OCI-LY7 (cell line): ENCODE measurements around the gene PIAS4. TPM values are rescaled to one million over a fixed set of nuclear protein-coding genes. Genes with fewer than 3 reads are reported as not detected.

ENCODE experiments used
- BruUV-seq: library from RNA; stranded (reverse); fragments of 400-500 nt; replicated peaks from 2 replicates; lab custom pipeline; 2021; lab: Mats Ljungman, UMichigan
- CTCF ChIA-PET: fragments of 300-600 bp; sonication (Branson Sonifier 250); formaldehyde crosslinking; loops from one replicate; lab custom pipeline; 2022; ENCODE audit warnings: antibody characterized with exemption; ENCODE audit not compliant: unreplicated experiment; lab: Charles Lee
- POLR2A ChIA-PET: fragments of 300-600 bp; sonication (Branson Sonifier 250); formaldehyde crosslinking; loops from one replicate; lab custom pipeline; 2022; ENCODE audit warnings: antibody characterized with exemption; lab: Charles Lee
- DNase-seq: peaks from one replicate; pipeline ENCODE4 v3.0.0-alpha.2; 2015; ENCODE audit warnings: low spot score
- H2AFZ ChIP-seq: fragments of 200-600 bp; sonication (generic), shearing (Covaris generic); 2 replicates; pipeline ENCODE4 v1.6.1; 2014; ENCODE audit warnings: mild to moderate bottlenecking, antibody characterized with exemption, low read length, moderate library complexity
- H3K27ac ChIP-seq: fragments of 200-600 bp; sonication (generic); 2 replicates; pipeline ENCODE4 v1.5.1; 2014; ENCODE audit warnings: mixed run types, low read depth, mild to moderate bottlenecking, moderate library complexity, low read length, inconsistent platforms; ENCODE audit not compliant: poor library complexity, severe bottlenecking
- H3K36me3 ChIP-seq: fragments of 200-600 bp; sonication (generic); 2 replicates; pipeline ENCODE4 v1.6.1; 2014; ENCODE audit warnings: mild to moderate bottlenecking, antibody characterized with exemption, low read length, moderate library complexity, mixed read lengths; ENCODE audit not compliant: insufficient read depth
- H3K4me1 ChIP-seq: fragments of 200-600 bp; sonication (generic); 2 replicates; pipeline ENCODE4 v1.5.1; 2014; ENCODE audit warnings: mild to moderate bottlenecking, low read length; ENCODE audit not compliant: insufficient read depth, poor library complexity, severe bottlenecking
- H3K4me2 ChIP-seq: fragments of 200-600 bp; sonication (generic); 2 replicates; pipeline ENCODE4 v1.6.1; 2014; ENCODE audit warnings: mild to moderate bottlenecking, low read length
- H3K4me3 ChIP-seq: fragments of 200-600 bp; sonication (generic); 2 replicates; pipeline ENCODE4 v1.5.1; 2014; ENCODE audit warnings: mild to moderate bottlenecking, low read depth, low read length; ENCODE audit not compliant: poor library complexity, severe bottlenecking
- H3K79me2 ChIP-seq: fragments of 200-600 bp; sonication (generic); 2 replicates; pipeline ENCODE4 v1.6.1; 2016; ENCODE audit warnings: low read depth, mild to moderate bottlenecking, low read length, moderate library complexity, mixed read lengths; ENCODE audit not compliant: insufficient read depth
- H3K9me2 ChIP-seq: fragments of 200-600 bp; sonication (generic); 2 replicates; pipeline ENCODE4 v1.6.1; 2016; ENCODE audit warnings: mild to moderate bottlenecking, low read length, mixed read lengths; ENCODE audit not compliant: insufficient read depth
- H3K9me3 ChIP-seq: fragments of 200-600 bp; sonication (generic); 2 replicates; pipeline ENCODE4 v1.6.1; 2014; ENCODE audit warnings: mild to moderate bottlenecking, mixed run types, low read length, mixed read lengths
- H4K20me1 ChIP-seq: fragments of 200-600 bp; sonication (generic); 2 replicates; pipeline ENCODE4 v1.6.1; 2014; ENCODE audit warnings: mild to moderate bottlenecking, antibody characterized with exemption, low read length, moderate library complexity, mixed read lengths; ENCODE audit not compliant: insufficient read depth
- EZH2phosphoT487 ChIP-seq: fragments of 200-600 bp; sonication (generic); IDR thresholded peaks from 2 replicates; pipeline ENCODE4 v1.6.1; 2018; ENCODE audit warnings: low read depth, borderline replicate concordance, mild to moderate bottlenecking, mixed run types, antibody characterized with exemption, low read length, moderate library complexity, mixed read lengths
- intact Hi-C: fragments of 100-400 bp; cut with micrococcal nuclease; formaldehyde crosslinking; loops from one replicate; pipeline ENCODE4 v1.10.0; 2022; ENCODE audit not compliant: unreplicated experiment
- total RNA-seq, 2 experiments: library from RNA; depleted of rRNA in 1 of 2; stranded (reverse); fragments of >200 nt in 1 of 2; shearing (Covaris generic) in 1 of 2; gene quantifications; 2 replicates each; pipeline ENCODE4 v1.2.3, GENCODE V29; 2014 to 2022
- TF ChIP-seq, protein P1 (sequence below): fragments of 200-600 bp; sonication (generic); conservative IDR thresholded peaks from 2 replicates; pipeline ENCODE4 v1.5.1; 2014; ENCODE audit warnings: mild to moderate bottlenecking, antibody characterized with exemption, low read length, moderate library complexity, mixed read lengths

Gene PIAS4
- total RNA-seq, 2 experiments from 2014 or later = 25.3 to 35.0 TPM

DNA sequence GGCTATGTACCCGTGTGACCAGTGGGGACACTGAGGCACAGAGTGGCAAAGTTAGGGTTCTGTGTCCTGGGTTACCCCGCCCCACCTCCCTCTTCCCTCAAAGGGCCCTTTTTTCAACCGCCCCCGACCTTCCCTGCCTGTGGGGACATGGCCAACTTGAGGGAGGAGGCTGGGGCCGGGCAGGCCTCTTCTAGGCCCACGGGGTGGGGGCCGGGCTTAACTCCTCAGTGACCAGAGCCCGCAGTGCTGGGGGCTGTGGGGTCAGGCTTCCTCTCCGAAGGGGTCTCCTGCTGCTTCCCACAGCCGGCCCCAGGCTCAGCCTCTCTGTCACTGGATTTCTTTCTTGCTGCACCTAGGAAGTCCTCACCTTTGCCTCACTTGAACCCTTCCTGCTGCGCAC, 23.9 kb downstream of the PIAS4 start:
- no TSS peak for BruUV-seq
- H3K4me1 ChIP-seq = no peaks in the 10 kb centered on the region
- no peaks in the 10 kb centered on the region for H3K9me2 ChIP-seq
- TF ChIP-seq, protein P1, sequence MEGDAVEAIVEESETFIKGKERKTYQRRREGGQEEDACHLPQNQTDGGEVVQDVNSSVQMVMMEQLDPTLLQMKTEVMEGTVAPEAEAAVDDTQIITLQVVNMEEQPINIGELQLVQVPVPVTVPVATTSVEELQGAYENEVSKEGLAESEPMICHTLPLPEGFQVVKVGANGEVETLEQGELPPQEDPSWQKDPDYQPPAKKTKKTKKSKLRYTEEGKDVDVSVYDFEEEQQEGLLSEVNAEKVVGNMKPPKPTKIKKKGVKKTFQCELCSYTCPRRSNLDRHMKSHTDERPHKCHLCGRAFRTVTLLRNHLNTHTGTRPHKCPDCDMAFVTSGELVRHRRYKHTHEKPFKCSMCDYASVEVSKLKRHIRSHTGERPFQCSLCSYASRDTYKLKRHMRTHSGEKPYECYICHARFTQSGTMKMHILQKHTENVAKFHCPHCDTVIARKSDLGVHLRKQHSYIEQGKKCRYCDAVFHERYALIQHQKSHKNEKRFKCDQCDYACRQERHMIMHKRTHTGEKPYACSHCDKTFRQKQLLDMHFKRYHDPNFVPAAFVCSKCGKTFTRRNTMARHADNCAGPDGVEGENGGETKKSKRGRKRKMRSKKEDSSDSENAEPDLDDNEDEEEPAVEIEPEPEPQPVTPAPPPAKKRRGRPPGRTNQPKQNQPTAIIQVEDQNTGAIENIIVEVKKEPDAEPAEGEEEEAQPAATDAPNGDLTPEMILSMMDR = no peak
- TF ChIP-seq EZH2phosphoT487 = no peak
- no peak overlapping the region for H3K4me3 ChIP-seq
- ChIA-PET CTCF (no interaction called here), POLR2A (interaction anchor here (0.6 kb wide), 1 partner anchor 374 kb away, joined by 3 read pairs; no protein-coding TSS in a partner anchor)
- no peaks in the 10 kb centered on the region for H3K79me2 ChIP-seq
- DNase-seq = no peak
- H3K4me2 ChIP-seq = no peak overlapping the region
- peaks cover 10% of the 10 kb centered on the region for H3K9me3 ChIP-seq
- H3K27ac ChIP-seq = no peak overlapping the region
- H2AFZ ChIP-seq = no peak overlapping the region
- intact Hi-C loops = no loop called here
- H4K20me1 ChIP-seq = no peaks in the 10 kb centered on the region
- peaks cover 43% of the 10 kb centered on the region for H3K36me3 ChIP-seq

DNA sequence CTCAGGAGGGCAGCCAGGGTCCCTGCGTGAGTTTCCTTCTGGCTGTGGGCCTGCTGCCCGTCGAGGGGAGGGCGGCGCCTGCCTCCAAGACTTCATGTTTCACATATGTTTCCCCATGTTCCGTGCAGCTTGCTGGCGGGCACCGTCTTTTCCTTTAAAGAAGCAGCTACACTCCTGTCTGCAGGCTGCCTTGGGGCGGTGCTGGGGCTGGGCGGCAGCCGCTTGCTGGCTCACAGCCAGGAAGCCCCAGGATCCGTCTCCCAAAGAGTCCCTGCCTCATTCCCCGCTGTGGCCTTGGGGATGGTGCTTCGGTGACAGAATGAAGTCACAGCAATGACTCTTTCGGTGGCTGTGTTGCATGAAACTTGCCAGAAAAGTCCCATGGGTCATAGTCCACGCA, 24.9 kb downstream of the PIAS4 start:
- intact Hi-C loops = no loop called here
- POLR2A ChIA-PET = no interaction called here
- Histone ChIP-seq H3K9me3 (peaks cover 10% of the 10 kb centered on the region), H3K4me3 (no peak overlapping the region), H3K27ac (no peak overlapping the region), H4K20me1 (no peaks in the 10 kb centered on the region), H3K4me2 (no peak overlapping the region), H2AFZ (no peak overlapping the region), H3K4me1 (no peaks in the 10 kb centered on the region), H3K9me2 (no peaks in the 10 kb centered on the region), H3K36me3 (peaks cover 51% of the 10 kb centered on the region), H3K79me2 (no peaks in the 10 kb centered on the region)
- CTCF ChIA-PET = no interaction called here
- no TSS peak for BruUV-seq
- TF ChIP-seq, protein P1 = no peak
- no peak for TF ChIP-seq EZH2phosphoT487
- DNase-seq = no peak

- Histone ChIP-seq H2AFZ (no peak overlapping the region), H3K4me3 (no peak overlapping the region), H3K36me3 (peaks cover 56% of the 10 kb centered on the region), H3K79me2 (no peaks in the 10 kb centered on the region), H3K27ac (no peak overlapping the region), H4K20me1 (no peaks in the 10 kb centered on the region), H3K4me2 (no peak overlapping the region), H3K4me1 (no peaks in the 10 kb centered on the region), H3K9me2 (no peaks in the 10 kb centered on the region), H3K9me3 (peaks cover 10% of the 10 kb centered on the region)
- no peak for DNase-seq
- intact Hi-C loops = no loop called here
- ChIA-PET POLR2A (no interaction called here), CTCF (no interaction called here)
- BruUV-seq = no TSS peak
- TF ChIP-seq, protein P1 = no peak
- no peak for TF ChIP-seq EZH2phosphoT487
Observed at GRCh38 chr19:4033028-4033956, 25.8 kb downstream of the PIAS4 start.
